CD14-positive monocyte (primary cell): ENCODE measurements around the gene FOXP1. TPM values are rescaled to one million over a fixed set of nuclear protein-coding genes. Genes with fewer than 3 reads are reported as not detected.

Source experiments
- DNase-seq, 3 donors: peaks; one replicate each; pipeline ENCODE4 v3.0.0-alpha.2; 2011 to 2022
- H2AFZ ChIP-seq: 2 replicates; pipeline ENCODE4 v1.6.0; 2012; ENCODE audit warnings: mild to moderate bottlenecking, low read depth, low read length, inconsistent platforms; ENCODE audit not compliant: insufficient read depth, poor library complexity, severe bottlenecking
- H3K27ac ChIP-seq, 2 donors: 1 replicate in 1 of 2; 2 replicates in 1 of 2; pipeline ENCODE4 v1.5.1; 2012 to 2013; ENCODE audit warnings: low read length in 2 of 2, control low read depth in 1 of 2, inconsistent platforms in 1 of 2, low read depth in 1 of 2, mild to moderate bottlenecking in 1 of 2
- H3K27me3 ChIP-seq, 2 donors: one replicate each; pipeline versions ENCODE4 v1.6.0 to v1.6.1; 2011 to 2013; ENCODE audit warnings: low read length in 2 of 2; ENCODE audit not compliant: control insufficient read depth in 2 of 2, insufficient read depth in 2 of 2
- H3K36me3 ChIP-seq, 2 donors: replicated peaks in 1 of 2; 1 replicate in 1 of 2; 2 replicates in 1 of 2; pipeline versions ENCODE4 v1.5.1 to v1.6.1; 2012 to 2013; ENCODE audit warnings: low read length in 2 of 2, control low read depth in 1 of 2, inconsistent platforms in 1 of 2, mild to moderate bottlenecking in 1 of 2; ENCODE audit not compliant: insufficient read depth in 2 of 2, control insufficient read depth in 1 of 2
- H3K4me1 ChIP-seq, 2 donors: 1 replicate in 1 of 2; 2 replicates in 1 of 2; pipeline versions ENCODE4 v1.5.1 to v1.6.1; 2012 to 2013; ENCODE audit warnings: low read length in 2 of 2, control low read depth in 1 of 2, inconsistent platforms in 1 of 2, mild to moderate bottlenecking in 1 of 2, moderate library complexity in 1 of 2; ENCODE audit not compliant: insufficient read depth in 2 of 2, control insufficient read depth in 1 of 2
- H3K4me2 ChIP-seq: replicated peaks from 2 replicates; pipeline ENCODE3; 2012; ENCODE audit warnings: low read length, moderate library complexity, mild to moderate bottlenecking; ENCODE audit not compliant: poor library complexity, severe bottlenecking; ENCODE audit errors: extremely low read depth
- H3K4me3 ChIP-seq, 3 experiments: fragments of 200-600 bp in 1 of 3; sonication (generic) in 1 of 3; replicated peaks in 1 of 3; 1 replicate in 2 of 3; 2 replicates in 1 of 3; pipeline ENCODE4 v1.5.1; 2011 to 2013; ENCODE audit warnings: low read length in 3 of 3, mild to moderate bottlenecking in 3 of 3, control low read depth in 2 of 3, low read depth in 2 of 3, inconsistent platforms in 1 of 3, moderate library complexity in 1 of 3
- H3K79me2 ChIP-seq: 2 replicates; pipeline ENCODE4 v1.6.0; 2012; ENCODE audit warnings: mild to moderate bottlenecking, control low read depth, inconsistent platforms, low read length, moderate library complexity; ENCODE audit not compliant: insufficient read depth
- H3K9ac ChIP-seq: 2 replicates; pipeline ENCODE4 v1.6.0; 2017; ENCODE audit warnings: low read length, mild to moderate bottlenecking; ENCODE audit not compliant: insufficient read depth, poor library complexity, severe bottlenecking
- H3K9me3 ChIP-seq, 2 donors: replicated peaks in 1 of 2; 1 replicate in 1 of 2; 2 replicates in 1 of 2; pipeline versions ENCODE4 v1.5.1 to v1.6.1; 2012 to 2013; ENCODE audit warnings: low read length in 2 of 2, control low read depth in 1 of 2; ENCODE audit not compliant: control insufficient read depth in 1 of 2, insufficient read depth in 1 of 2
- H4K20me1 ChIP-seq: 2 replicates; pipeline ENCODE4 v1.6.0; 2012; ENCODE audit warnings: mild to moderate bottlenecking, low read length, control low read depth, moderate library complexity; ENCODE audit not compliant: insufficient read depth
- H3K27ac Mint-ChIP-seq, 7 donors: one replicate each; pipeline ENCODE4 v1.8.0; 2020; ENCODE audit warnings: mild to moderate bottlenecking in 7 of 7, mixed read lengths in 7 of 7, moderate library complexity in 6 of 7, inconsistent platforms in 2 of 7
- H3K27me3 Mint-ChIP-seq, 3 donors: one replicate each; pipeline ENCODE4 v1.8.0; 2021 to 2022; ENCODE audit warnings: low read depth in 3 of 3, mild to moderate bottlenecking in 3 of 3, mixed read lengths in 3 of 3, moderate library complexity in 3 of 3, inconsistent platforms in 1 of 3
- H3K36me3 Mint-ChIP-seq, 2 donors: one replicate each; pipeline ENCODE4 v1.8.0; 2020; ENCODE audit warnings: mixed read lengths in 2 of 2, inconsistent platforms in 1 of 2, mild to moderate bottlenecking in 1 of 2
- H3K4me1 Mint-ChIP-seq: one replicate; pipeline ENCODE4 v1.8.0; 2020; ENCODE audit warnings: mild to moderate bottlenecking, mixed read lengths
- H3K4me3 Mint-ChIP-seq, 2 donors: one replicate each; pipeline ENCODE4 v1.8.0; 2020; ENCODE audit warnings: mild to moderate bottlenecking in 2 of 2, mixed read lengths in 2 of 2, moderate library complexity in 1 of 2
- H3K9me3 Mint-ChIP-seq, 7 donors: one replicate each; pipeline ENCODE4 v1.8.0; 2020 to 2022; ENCODE audit warnings: mixed read lengths in 7 of 7, mild to moderate bottlenecking in 6 of 7, moderate library complexity in 6 of 7, inconsistent platforms in 2 of 7
- CTCF ChIP-seq: fragments of 200-600 bp; IDR thresholded peaks from one replicate; pipeline ENCODE4 v1.8.0; 2022; ENCODE audit warnings: antibody characterized with exemption, mild to moderate bottlenecking
- WGBS: methylation state at CpG from one replicate; pipeline ENCODE4 v1.1.5; 2013; ENCODE audit warnings: missing lambda C conversion rate; ENCODE audit not compliant: insufficient coverage; 5-methylcytosine and 5-hydroxymethylcytosine counted together
- intact Hi-C, 2 donors: fragments of 100-400 bp; cut with micrococcal nuclease; formaldehyde crosslinking; loops; one replicate each; pipeline versions ENCODE4 v1.15.0 to v1.15.1; 2023
- polyA plus RNA-seq, 3 donors: library from polyadenylated mRNA; depleted of rRNA in 1 of 3; unstranded in 2 of 3; stranded (reverse) in 1 of 3; fragments of 300-500 nt in 2 of 3; fragments of >200 nt in 1 of 3; fragmentation: Illumina TruSeq in 2 of 3; gene quantifications; 1 replicate in 2 of 3; 2 replicates in 1 of 3; pipeline ENCODE4 v1.2.3, GENCODE V29; 2012 to 2021

FOXP1 gene
- polyA plus RNA-seq, 3 donors: 25.7 to 42.6 (median 27.8) TPM

- TF ChIP-seq CTCF: no peak
- no peaks in the 10 kb centered on the region for H3K9me3 ChIP-seq
- intact Hi-C loops: no loop called here
- H3K4me2 ChIP-seq: peak overlapping the region; percentile 53
- H3K27ac ChIP-seq: peak overlapping the region; percentile 14 to 68
- no peaks in the 10 kb centered on the region for H3K9me3 Mint-ChIP-seq
- no peak overlapping the region for H2AFZ ChIP-seq
- peak overlapping the region in 6 of 7 donors; percentile 11 to 89 (median 66) for H3K27ac Mint-ChIP-seq
- H3K4me3 Mint-ChIP-seq: no peak overlapping the region
- H3K27me3 Mint-ChIP-seq: peaks cover 0 to 2% (median 0%) of the 10 kb centered on the region in 3 donors
- H3K4me1 Mint-ChIP-seq: peaks cover 35% of the 10 kb centered on the region
- peaks cover 5% of the 10 kb centered on the region in 2 donors for H3K36me3 Mint-ChIP-seq
- H3K79me2 ChIP-seq: peaks cover 24% of the 10 kb centered on the region
- WGBS: 80% methylated on average over 1 of the region's 4 CpGs
- no peak overlapping the region for H3K4me3 ChIP-seq
- no peak for DNase-seq
- H4K20me1 ChIP-seq: peaks cover 89% of the 10 kb centered on the region
- H3K9ac ChIP-seq: no peak overlapping the region
- H3K4me1 ChIP-seq: peaks cover 16 to 20% of the 10 kb centered on the region in 2 donors
- no peaks in the 10 kb centered on the region for H3K27me3 ChIP-seq
- H3K36me3 ChIP-seq: peaks cover 0 to 5% of the 10 kb centered on the region in 2 donors
Measured at GRCh38 chr3:71211083-71211482, 372.4 kb downstream of the FOXP1 start.

GRCh38 chr3:71210257-71211007 is 373.1 kb downstream of the FOXP1 start:
- no peak for TF ChIP-seq CTCF
- peak; percentile 40 to 63 (median 61) for DNase-seq
- Histone ChIP-seq H3K4me2 (peak overlapping the region; percentile 53), H3K36me3 (peaks cover 0 to 5% of the 10 kb centered on the region in 2 donors), H4K20me1 (peaks cover 87% of the 10 kb centered on the region), H3K27me3 (no peaks in the 10 kb centered on the region), H2AFZ (no peak overlapping the region), H3K4me3 (no peak overlapping the region), H3K27ac (peak overlapping the region in 1 of 2 donors; percentile 68), H3K4me1 (peaks cover 16 to 20% of the 10 kb centered on the region in 2 donors), H3K9me3 (no peaks in the 10 kb centered on the region), H3K9ac (no peak overlapping the region), H3K79me2 (peaks cover 27% of the 10 kb centered on the region)
- Mint-ChIP-seq H3K9me3 (no peaks in the 10 kb centered on the region), H3K4me1 (peaks cover 35% of the 10 kb centered on the region), H3K27me3 (peaks cover 0 to 2% (median 0%) of the 10 kb centered on the region in 3 donors), H3K36me3 (peaks cover 3 to 5% of the 10 kb centered on the region in 2 donors), H3K4me3 (peak overlapping the region in 1 of 2 donors; percentile 73), H3K27ac (peak overlapping the region; percentile 46 to 89 (median 80))
- intact Hi-C loops: no loop called here
- WGBS: no CpG with 5 or more reads among the region's 4 CpGs
